ENCODE results near the gene FYTTD1. TPM values are rescaled to one million over a fixed set of nuclear protein-coding genes. Genes with fewer than 3 reads are reported as not detected.
A peak's percentile ranks its signal among the peaks of the same experiment; 100 is the strongest.
"Not testable (repeated sequence)": the region's sequence is repeated elsewhere in the genome, so short reads cannot be mapped to it uniquely, and the experiment has no call there.

Gene FYTTD1
- total and polyA plus RNA-seq, 7 experiments from 2014 or later: 45.6 to 102 (median 60.0) TPM

DNA sequence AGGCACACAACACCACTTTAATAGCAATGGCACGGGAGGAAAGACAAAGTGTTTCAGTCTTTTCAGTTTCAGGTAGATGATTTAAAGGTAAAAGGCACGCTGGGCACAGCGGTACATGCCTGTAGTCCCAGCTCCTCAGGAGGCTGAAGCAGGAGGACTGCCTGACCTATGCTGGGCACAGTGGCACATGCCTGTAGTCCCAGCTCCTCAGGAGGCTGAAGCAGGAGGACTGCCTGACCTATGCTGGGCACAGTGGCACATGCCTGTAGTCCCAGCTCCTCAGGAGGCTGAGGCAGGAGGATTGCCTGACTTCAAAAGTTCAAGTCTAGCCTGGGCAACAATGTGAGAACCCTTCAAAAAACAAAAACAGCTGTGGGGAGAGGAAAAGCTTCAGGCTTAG, 21.8 kb upstream of the FYTTD1 start:
- CTCF ChIA-PET; H3K4me1 ChIP-seq (ENCODE audit: control insufficient read depth in 2 of 2, insufficient read depth in 2 of 2, low read length in 2 of 2); intact Hi-C loops (cut with micrococcal nuclease): not testable (repeated sequence)

DNA sequence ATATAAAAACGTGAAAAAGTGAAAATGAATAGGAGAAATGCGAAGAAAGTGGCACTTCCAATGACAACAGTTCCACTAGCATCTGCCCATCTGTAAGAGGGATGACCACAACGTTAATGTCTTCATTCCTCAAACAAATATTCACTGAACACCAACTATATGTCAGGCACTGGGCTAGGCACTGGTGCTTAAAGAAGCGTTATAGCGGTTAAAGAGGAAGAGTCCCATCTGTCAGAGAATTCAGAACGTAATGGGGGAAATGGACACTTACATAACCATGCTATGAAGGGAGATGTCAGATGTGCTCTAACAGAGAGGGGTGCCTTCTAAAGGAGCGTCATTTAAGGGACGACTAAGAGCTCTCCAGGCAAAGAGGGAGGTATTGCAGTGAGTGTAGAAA, 21.2 kb upstream of the FYTTD1 start:
- POLR2A ChIA-PET: interaction anchor here (0.6 to 1.9 kb wide), 3 partner anchors 8 to 107 kb away, joined by 3 to 4 read pairs (median 3); partner anchors contain the start of gene RUBCN
- Mint-ChIP-seq H3K9me3 (peaks cover 0 to under 1% (median 0%) of the 10 kb centered on the region in 11 donors), H3K4me1 (peaks cover 21 to 48% (median 36%) of the 10 kb centered on the region in 7 donors), H3K4me3 (peak overlapping the region in 1 of 10 donors; percentile 15), H3K36me3 (peaks cover 4 to 19% (median 13%) of the 10 kb centered on the region in 5 donors), H3K27ac (peak overlapping the region in 5 of 9 donors; percentile 10 to 69 (median 33)), H3K27me3 (no peaks in the 10 kb centered on the region)
- CTCF ChIA-PET: no interaction called here
- H3K36me3 ChIP-seq (ENCODE audit: control insufficient read depth in 2 of 3, insufficient read depth in 3 of 3, low read length in 3 of 3): no peaks in the 10 kb centered on the region
- no peaks in the 10 kb centered on the region for H3K9me3 ChIP-seq (ENCODE audit: control insufficient read depth in 2 of 3, low read length in 3 of 3)
- H3K4me1 ChIP-seq (ENCODE audit: control insufficient read depth in 2 of 2, insufficient read depth in 2 of 2, low read length in 2 of 2): peaks cover 0 to 5% of the 10 kb centered on the region in 2 donors
- H3K27me3 ChIP-seq (ENCODE audit: control insufficient read depth in 2 of 2, insufficient read depth in 2 of 2, low read length in 2 of 2): no peaks in the 10 kb centered on the region
- intact Hi-C loops (cut with micrococcal nuclease): no loop called here
- no peak for DNase-seq
- H3K4me3 ChIP-seq (ENCODE audit: low read length): no peak overlapping the region
- peak; percentile 41 for ATAC-seq
- no peak overlapping the region for H3K27ac ChIP-seq (ENCODE audit: low read depth, low read length)

More for the DNA sequence above, 21.8 kb upstream of the FYTTD1 start:
- not testable (repeated sequence) for H3K27me3 Mint-ChIP-seq; H3K36me3 ChIP-seq (ENCODE audit: control insufficient read depth in 2 of 3, insufficient read depth in 3 of 3, low read length in 3 of 3); H3K27me3 ChIP-seq (ENCODE audit: control insufficient read depth in 2 of 2, insufficient read depth in 2 of 2, low read length in 2 of 2); DNase-seq; H3K27ac ChIP-seq (ENCODE audit: low read depth, low read length); H3K9me3 Mint-ChIP-seq; H3K9me3 ChIP-seq (ENCODE audit: control insufficient read depth in 2 of 3, low read length in 3 of 3); H3K4me3 ChIP-seq (ENCODE audit: low read length); ATAC-seq
- Mint-ChIP-seq H3K4me3 (peak overlapping the region in 1 of 10 donors; percentile 47), H3K27ac (peak overlapping the region in 1 of 9 donors; percentile 33), H3K4me1 (peaks cover 22 to 45% (median 36%) of the 10 kb centered on the region in 7 donors), H3K36me3 (peaks cover 4 to 20% (median 14%) of the 10 kb centered on the region in 5 donors)
- POLR2A ChIA-PET: interaction anchor here (0.6 to 1.1 kb wide), 3 partner anchors 9 to 58 kb away, joined by 3 to 4 read pairs (median 3); partner anchors contain the start of gene RUBCN

DNA sequence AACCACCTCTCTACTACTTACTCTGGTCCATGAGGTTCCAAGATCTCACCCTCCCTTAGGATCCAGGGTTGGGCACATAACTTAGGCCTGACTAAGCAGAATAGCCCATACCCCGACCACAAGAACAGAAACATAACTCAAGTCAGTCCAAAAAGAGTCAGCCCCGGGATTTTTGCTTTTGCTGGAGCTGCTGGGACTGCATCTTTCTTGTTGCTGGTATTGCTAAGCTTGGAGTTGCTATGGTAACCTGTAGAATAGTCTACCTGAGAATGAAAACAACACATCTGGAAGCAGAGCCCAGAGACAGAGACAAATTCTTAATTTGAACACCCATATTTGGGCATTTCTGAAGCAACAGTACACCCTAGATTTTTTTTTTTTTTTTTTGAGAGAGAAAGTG, 19.5 kb upstream of the FYTTD1 start:
- peaks cover under 1 to 5% of the 10 kb centered on the region in 2 donors for H3K4me1 ChIP-seq (ENCODE audit: control insufficient read depth in 2 of 2, insufficient read depth in 2 of 2, low read length in 2 of 2)
- DNase-seq: peak in 5 of 9 donors; percentile 10 to 38 (median 31)

DNA sequence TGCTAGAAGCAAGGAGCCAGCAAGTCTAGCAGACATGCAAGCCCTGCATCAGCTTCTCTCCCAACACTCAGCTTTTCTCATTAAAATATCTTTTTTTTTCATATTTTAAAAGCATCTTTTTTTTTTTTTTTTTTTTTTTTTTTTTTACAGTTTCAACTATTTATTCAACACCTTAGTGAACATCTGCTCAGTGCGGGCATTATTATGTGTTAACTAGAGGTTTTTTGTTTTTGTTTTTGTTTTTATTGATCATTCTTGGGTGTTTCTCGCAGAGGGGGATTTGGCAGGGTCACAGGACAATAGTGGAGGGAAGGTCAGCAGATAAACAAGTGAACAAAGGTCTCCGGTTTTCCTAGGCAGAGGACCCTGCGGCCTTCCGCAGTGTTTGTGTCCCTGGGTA, 18.9 kb upstream of the FYTTD1 start:
- H3K27ac ChIP-seq (ENCODE audit: low read depth, low read length); H3K27me3 ChIP-seq (ENCODE audit: control insufficient read depth in 2 of 2, insufficient read depth in 2 of 2, low read length in 2 of 2); H3K4me3 ChIP-seq (ENCODE audit: low read length); H3K4me1 ChIP-seq (ENCODE audit: control insufficient read depth in 2 of 2, insufficient read depth in 2 of 2, low read length in 2 of 2); H3K9me3 ChIP-seq (ENCODE audit: control insufficient read depth in 2 of 3, low read length in 3 of 3); DNase-seq; CTCF ChIA-PET; ATAC-seq; H3K36me3 ChIP-seq (ENCODE audit: control insufficient read depth in 2 of 3, insufficient read depth in 3 of 3, low read length in 3 of 3); H3K9me3 Mint-ChIP-seq; POLR2A ChIA-PET; H3K27me3 Mint-ChIP-seq: not testable (repeated sequence)
- Mint-ChIP-seq H3K4me1 (peaks cover 30 to 64% (median 49%) of the 10 kb centered on the region in 7 donors), H3K27ac (peak overlapping the region in 2 of 9 donors; percentile 67), H3K4me3 (peak overlapping the region in 1 of 10 donors; percentile 50), H3K36me3 (peaks cover 4 to 19% (median 12%) of the 10 kb centered on the region in 5 donors)
- intact Hi-C loops (cut with micrococcal nuclease): loop anchor here in 1 of 2 donors (10.0 kb wide), 1 partner anchor 176 kb away; the partner anchor contains the start of gene BDH1

More for the DNA sequence above, 19.5 kb upstream of the FYTTD1 start:
- Histone ChIP-seq H3K4me3 (ENCODE audit: low read length) (no peak overlapping the region), H3K36me3 (ENCODE audit: control insufficient read depth in 2 of 3, insufficient read depth in 3 of 3, low read length in 3 of 3) (no peaks in the 10 kb centered on the region), H3K27me3 (ENCODE audit: control insufficient read depth in 2 of 2, insufficient read depth in 2 of 2, low read length in 2 of 2) (no peaks in the 10 kb centered on the region), H3K27ac (ENCODE audit: low read depth, low read length) (no peak overlapping the region), H3K9me3 (ENCODE audit: control insufficient read depth in 2 of 3, low read length in 3 of 3) (no peaks in the 10 kb centered on the region)
- H3K4me1 Mint-ChIP-seq: peaks cover 26 to 63% (median 46%) of the 10 kb centered on the region in 7 donors
- peak overlapping the region in 7 of 9 donors; percentile 34 to 87 (median 67) for H3K27ac Mint-ChIP-seq
- ChIA-PET POLR2A (interaction anchor here (1.0 to 1.9 kb wide), 2 partner anchors 8 to 16 kb away, joined by 4 read pairs; no protein-coding TSS in a partner anchor), CTCF (interaction anchor here (0.7 kb wide), 1 partner anchor 427 kb away, joined by 3 read pairs; no protein-coding TSS in a partner anchor)
- no peaks in the 10 kb centered on the region for H3K27me3 Mint-ChIP-seq
- peak; percentile 51 for ATAC-seq
- H3K4me3 Mint-ChIP-seq: peak overlapping the region in 2 of 10 donors; percentile 5 to 37
- peaks cover 4 to 19% (median 12%) of the 10 kb centered on the region in 5 donors for H3K36me3 Mint-ChIP-seq
- intact Hi-C loops (cut with micrococcal nuclease): loop anchor here in 1 of 2 donors (10.0 kb wide), 1 partner anchor 175 kb away; the partner anchor contains the start of gene BDH1
- no peaks in the 10 kb centered on the region for H3K9me3 Mint-ChIP-seq

DNA sequence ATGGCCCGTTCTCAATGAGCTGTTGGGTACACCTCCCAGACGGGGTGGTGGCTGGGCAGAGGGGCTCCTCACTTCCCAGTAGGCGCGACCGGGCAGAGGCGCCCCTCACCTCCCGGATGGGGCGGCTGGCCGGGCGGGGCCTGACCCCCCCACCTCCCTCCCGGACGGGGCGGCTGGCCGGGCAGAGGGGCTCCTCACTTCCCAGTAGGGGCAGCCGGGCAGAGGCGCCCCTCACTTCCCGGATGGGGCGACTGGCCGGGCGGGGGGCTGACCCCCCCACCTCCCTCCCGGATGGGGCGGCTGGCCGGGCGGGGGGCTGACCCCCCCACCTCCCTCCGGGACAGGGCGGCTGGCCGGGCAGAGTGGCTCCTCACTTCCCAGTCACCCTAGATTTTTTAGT, 18.2 kb upstream of the FYTTD1 start:
- CTCF ChIA-PET: interaction anchor here (0.7 kb wide), 1 partner anchor 203 kb away, joined by 3 read pairs; no protein-coding TSS in a partner anchor
- ATAC-seq; H3K9me3 ChIP-seq (ENCODE audit: control insufficient read depth in 2 of 3, low read length in 3 of 3); H3K27ac Mint-ChIP-seq; H3K27me3 ChIP-seq (ENCODE audit: control insufficient read depth in 2 of 2, insufficient read depth in 2 of 2, low read length in 2 of 2); POLR2A ChIA-PET; H3K9me3 Mint-ChIP-seq; H3K36me3 ChIP-seq (ENCODE audit: control insufficient read depth in 2 of 3, insufficient read depth in 3 of 3, low read length in 3 of 3); H3K4me3 ChIP-seq (ENCODE audit: low read length); DNase-seq; H3K27me3 Mint-ChIP-seq; H3K4me1 ChIP-seq (ENCODE audit: control insufficient read depth in 2 of 2, insufficient read depth in 2 of 2, low read length in 2 of 2); H3K4me3 Mint-ChIP-seq; H3K27ac ChIP-seq (ENCODE audit: low read depth, low read length): not testable (repeated sequence)
- peaks cover 4 to 19% (median 12%) of the 10 kb centered on the region in 5 donors for H3K36me3 Mint-ChIP-seq
- intact Hi-C loops (cut with micrococcal nuclease): loop anchor here in 1 of 2 donors (10.0 kb wide), 1 partner anchor 177 kb away; the partner anchor contains the start of gene BDH1
- H3K4me1 Mint-ChIP-seq: peaks cover 32 to 67% (median 52%) of the 10 kb centered on the region in 7 donors

DNA sequence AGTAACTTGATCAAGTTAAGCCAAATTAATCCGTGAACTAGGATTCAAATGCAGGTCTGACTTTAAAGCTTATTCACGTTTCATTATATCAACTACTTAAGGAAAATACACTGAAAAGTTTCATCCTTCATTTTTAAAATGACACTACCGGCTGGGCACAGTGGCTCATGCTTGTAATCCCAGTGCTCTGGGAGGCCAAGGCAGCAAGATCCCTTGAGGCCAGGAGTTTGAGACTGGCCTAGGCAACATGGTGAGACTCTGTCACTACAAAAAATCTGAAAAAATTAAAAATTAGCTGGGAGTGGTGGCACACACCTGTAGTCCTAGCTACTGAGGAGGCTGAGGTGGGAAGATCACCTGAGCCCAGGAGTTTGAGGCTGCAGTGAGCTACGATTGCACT, 16.6 kb upstream of the FYTTD1 start:
- DNase-seq: no peak
- no peak overlapping the region for H3K4me3 ChIP-seq (ENCODE audit: low read length)
- H3K27me3 ChIP-seq (ENCODE audit: control insufficient read depth in 2 of 2, insufficient read depth in 2 of 2, low read length in 2 of 2): no peaks in the 10 kb centered on the region
- Mint-ChIP-seq H3K9me3 (no peaks in the 10 kb centered on the region), H3K4me3 (no peak overlapping the region), H3K4me1 (peaks cover 38 to 74% (median 55%) of the 10 kb centered on the region in 7 donors), H3K27ac (no peak overlapping the region), H3K27me3 (no peaks in the 10 kb centered on the region), H3K36me3 (peaks cover 4 to 17% (median 12%) of the 10 kb centered on the region in 5 donors)
- ChIA-PET POLR2A (interaction anchor here (1.1 to 2.1 kb wide), 2 partner anchors 9 to 19 kb away, joined by 9 read pairs; no protein-coding TSS in a partner anchor), CTCF (no interaction called here)
- ATAC-seq: no peak
- no peaks in the 10 kb centered on the region for H3K36me3 ChIP-seq (ENCODE audit: control insufficient read depth in 2 of 3, insufficient read depth in 3 of 3, low read length in 3 of 3)
- H3K27ac ChIP-seq (ENCODE audit: low read depth, low read length): no peak overlapping the region
- H3K4me1 ChIP-seq (ENCODE audit: control insufficient read depth in 2 of 2, insufficient read depth in 2 of 2, low read length in 2 of 2): peaks cover 9 to 15% of the 10 kb centered on the region in 2 donors
- no peaks in the 10 kb centered on the region for H3K9me3 ChIP-seq (ENCODE audit: control insufficient read depth in 2 of 3, low read length in 3 of 3)
- intact Hi-C loops (cut with micrococcal nuclease): loop anchor here in 1 of 2 donors (10.0 kb wide), 1 partner anchor 178 kb away; the partner anchor contains the start of gene BDH1
